Kidney capillary endothelial cell (primary cell): ENCODE results near the gene PKIB.
"Not testable (repeated sequence)": the region's sequence is repeated elsewhere in the genome, so short reads cannot be mapped to it uniquely, and the experiment has no call there.

Source experiments
- DNase-seq: peaks from one replicate; pipeline ENCODE4 v3.0.0-alpha.2; 2018; ENCODE audit warnings: low spot score

The PKIB gene

DNA sequence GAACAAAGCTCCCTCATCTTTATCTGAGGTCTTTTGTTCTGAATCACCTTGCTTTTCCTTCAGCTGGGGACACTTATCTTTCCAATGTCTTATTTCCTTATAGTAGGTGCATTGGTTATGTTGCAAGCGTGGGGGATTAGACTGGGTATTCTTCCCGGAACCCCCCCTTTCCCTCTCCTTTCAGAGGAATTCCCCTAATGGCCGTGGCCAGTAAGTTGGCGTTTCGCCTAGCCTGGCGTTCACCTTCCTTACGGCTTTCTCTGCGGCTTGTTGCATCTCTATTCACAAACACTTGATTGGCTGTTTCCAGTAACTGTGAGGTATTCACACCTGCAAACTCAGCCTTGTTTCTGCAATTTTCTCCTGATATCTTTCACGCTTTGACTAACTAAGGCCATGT is 136.5 kb downstream of the PKIB start:
- no peak for DNase-seq

DNA sequence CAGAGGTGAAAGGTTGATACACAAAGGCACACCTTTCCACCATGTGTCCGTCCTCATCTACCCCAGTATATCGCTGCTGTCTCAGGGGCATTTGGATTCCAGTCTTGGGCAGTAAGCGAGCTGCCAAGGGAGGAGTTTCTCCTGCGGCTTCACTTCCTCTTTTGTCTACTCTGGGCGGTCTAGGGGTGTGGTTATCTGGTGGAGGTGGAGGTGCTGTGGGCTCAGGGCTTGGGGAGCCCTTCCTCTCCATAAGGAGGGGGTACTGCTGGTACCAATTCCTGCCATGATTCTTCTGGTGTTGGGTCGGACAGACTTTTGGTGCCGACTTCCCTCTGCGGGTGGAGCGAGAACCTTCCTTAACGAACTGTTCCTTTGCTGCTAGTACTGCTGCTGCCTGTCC is 137.4 kb downstream of the PKIB start:
- DNase-seq, result no peak

DNA sequence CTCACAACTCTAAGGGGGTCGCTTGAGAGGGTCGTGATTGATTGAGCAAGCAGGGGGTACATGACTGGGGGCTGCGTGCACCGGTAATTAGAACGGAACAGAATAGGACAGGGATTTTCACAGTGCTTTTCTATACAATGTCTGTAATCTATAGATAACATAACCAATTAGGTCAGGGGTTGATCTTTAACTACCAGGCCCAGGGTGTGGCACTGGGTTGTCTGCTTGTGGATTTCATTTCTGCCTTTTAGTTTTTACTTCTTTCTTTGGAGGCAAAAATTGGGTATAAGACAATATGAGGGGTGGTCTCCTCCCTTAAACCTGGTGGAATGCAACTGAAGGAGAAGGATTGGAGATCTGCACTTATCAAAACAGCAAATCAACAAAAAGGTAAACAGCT is 138.7 kb downstream of the PKIB start:
- not testable (repeated sequence) for DNase-seq

DNA sequence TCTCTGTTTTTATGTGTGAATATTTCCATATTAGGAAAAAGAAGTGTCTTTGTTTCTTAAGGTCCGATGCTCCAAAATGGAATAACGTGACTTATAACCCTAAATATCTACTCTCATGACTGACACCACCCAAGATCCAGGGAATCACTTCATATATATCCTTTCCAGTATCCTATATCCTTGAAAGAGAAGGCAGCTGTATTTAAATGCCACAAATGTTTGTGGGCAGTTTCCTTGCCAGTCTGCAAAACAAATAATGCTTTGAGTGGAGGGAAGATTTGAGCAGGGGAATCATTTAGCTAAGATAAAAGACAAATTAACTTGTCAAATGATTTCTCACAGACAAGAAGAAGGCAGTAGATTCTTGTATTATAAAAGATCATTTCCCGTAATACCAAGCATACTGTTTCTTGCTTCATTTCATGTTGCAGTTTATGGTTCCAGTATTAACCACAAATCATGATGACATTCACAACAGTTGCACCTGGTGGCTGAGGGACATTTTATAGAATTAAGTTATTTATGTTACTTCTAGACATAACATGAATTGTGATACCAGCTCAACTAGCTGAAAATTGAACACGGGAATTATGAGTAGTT is 139.3 kb downstream of the PKIB start:
- DNase-seq, result no peak

DNA sequence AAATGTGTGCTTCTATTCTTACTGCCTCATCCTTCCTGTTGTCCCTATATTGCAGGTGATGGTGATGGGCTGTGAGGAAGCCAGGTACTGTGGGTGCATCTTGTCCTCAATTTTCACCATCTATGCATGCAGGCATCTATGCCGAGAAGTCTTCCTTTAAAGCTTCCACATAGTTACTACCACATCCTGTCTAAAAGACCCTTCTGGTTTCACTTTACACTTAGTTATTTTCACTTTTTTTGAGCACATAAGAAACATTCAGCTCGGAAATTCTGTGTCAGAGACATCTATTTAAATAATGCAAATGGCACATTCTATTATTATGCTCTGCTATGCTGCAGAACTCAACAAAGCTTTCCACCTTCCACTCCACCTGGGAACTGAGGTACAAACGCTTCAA is 141.1 kb downstream of the PKIB start:
- DNase-seq, result no peak

DNA sequence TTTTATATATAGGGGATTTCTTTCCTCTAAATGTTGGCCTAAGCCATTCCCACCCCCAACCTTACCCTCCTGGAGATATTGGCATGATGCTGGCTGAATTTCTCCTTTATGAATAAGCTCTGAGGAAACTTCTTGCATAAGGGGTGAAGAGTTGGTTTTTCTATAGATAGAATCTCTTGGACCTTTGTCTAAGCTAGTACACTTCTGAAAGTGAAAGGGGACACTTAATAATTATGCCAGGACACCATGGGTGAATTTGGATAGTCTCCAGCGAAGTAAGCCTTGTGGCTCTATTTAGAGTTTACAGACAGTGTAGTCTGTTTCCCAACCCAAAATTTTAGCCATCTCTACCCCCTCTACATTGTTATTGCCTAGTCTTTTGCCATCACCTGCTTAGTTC is 142.3 kb downstream of the PKIB start:
- DNase-seq, result no peak

DNA sequence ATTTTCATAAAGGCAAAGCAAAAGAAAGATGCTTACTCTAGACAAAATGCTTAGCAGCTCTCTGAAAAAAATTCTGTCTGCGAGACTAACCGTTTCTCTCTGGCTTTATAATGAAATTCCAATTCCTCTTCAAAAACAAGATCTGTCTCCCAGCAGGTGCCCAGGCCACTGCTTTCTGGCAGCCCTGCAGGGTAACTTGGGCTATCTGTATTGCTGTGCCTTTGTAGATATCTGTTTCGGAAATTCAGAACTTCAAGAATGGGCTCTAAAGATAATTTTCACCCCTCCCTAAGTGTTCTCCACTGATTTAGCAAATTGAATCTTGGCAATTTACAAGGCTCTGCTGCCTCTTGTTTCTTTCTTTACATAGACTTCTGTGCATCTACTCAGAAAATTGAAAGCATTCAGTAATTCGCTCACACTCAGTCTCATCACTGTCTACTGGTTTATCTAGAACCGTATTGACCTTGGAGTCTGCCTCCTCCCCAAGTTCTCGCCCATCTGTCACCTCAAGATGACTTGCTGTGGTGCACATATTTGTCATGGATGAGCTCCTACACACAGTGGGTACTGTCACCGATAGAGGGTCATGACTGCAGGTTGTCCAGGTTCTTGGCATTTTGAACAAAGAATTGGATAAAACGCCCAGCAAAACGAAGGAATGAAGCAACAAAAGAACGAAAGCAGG is 142.9 kb downstream of the PKIB start:
- DNase-seq, result no peak

DNA sequence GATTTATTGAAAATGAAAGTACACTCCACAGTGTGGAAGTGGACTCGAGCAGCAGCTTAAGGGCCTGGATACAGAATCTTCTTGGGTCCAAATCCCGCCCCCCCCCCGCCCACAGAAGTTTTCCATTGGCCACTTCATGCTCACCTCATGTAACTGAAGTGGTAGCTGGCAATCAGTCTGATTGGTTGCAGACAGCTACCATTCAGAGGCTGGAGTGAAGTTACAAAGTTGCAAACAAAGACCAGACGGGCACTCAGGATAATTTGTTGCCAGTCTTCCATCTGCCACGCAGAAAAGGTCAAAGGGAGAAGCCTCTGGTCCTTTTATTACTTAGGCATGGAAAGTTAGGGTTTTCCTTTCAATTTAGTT is 143.5 kb downstream of the PKIB start:
- no peak for DNase-seq

DNA sequence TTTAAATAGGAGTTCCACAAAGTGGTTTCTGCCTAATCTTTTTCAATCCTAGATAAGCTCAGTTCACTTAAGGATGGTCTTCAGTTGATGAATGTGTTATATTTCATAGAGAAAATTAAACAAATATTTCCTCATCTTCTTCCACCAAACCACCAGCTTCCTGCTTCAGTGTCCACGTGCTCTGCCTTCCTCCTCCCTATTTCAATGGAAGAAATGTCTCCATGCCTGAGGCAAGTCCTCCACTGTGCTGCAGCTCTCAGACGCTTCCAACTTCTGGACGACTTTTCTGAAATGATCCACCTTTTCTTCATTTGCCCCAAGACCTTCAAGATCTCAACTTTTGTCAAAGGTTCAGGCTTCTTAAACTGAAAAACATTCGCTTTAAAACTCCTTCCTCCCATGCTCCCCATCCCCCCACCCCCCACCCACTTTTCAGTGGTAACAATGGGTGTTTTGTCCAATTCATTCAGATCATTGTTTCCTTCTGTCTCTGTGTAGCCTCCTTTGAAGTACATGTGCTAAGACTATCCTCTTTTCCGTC is 144.1 kb downstream of the PKIB start:
- no peak for DNase-seq

DNA sequence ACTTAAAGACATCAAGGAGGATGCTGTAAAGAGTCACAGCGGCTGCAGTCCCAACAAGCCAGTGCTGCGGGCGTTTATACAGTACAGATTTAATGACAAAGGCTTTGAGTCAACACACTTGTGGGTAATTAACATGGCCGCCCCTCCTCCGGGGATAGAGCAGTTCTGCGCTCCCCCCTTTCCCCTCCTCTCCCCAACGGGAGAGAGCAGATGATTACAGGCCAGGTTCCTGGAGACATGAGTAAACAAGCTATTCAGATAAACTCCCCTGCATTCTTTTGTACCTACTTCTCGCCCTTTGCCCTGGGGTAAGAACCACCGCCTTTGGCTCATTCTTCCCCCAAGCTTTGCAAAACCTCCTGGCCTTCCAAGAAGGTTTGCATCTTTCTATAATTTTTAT is 145.7 kb downstream of the PKIB start:
- DNase-seq, result no peak

DNA sequence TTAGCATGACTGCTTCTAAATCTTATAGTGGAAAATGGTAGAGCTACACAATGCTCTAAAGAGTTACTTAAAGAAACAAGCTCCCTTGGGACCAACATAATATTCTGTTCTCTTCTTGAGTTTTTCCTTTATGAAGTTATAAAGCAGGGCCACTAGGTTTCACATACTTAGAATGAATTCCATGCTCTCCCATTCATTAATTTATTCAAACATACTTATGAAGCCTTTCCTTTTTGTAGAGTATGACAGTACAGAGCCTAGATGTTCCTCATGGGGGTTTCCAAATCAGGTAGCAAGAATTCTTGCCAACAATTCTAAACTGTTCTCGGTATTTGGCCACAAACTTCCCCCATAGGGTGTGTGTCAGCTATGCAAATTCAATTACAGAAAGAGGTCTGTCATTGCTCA is 148.7 kb downstream of the PKIB start:
- DNase-seq, result no peak

DNA sequence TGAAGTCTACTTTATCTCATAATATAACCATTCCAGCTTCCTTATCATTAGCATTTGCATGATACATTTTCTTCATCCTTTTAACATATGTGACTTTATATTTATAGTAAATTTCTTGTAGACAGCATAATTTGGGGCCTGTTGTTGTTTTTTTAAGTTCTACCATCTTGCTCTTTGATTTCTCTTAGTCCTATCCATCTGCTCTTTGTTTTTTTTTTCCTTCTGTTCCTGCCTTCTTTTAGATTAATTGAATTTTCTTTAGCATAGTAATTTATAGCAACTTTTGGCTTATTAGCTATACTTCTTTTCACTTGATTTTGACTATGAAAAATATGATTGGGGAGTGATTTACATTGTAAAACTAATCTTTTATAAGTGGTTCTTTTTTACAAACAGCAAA is 150.1 kb downstream of the PKIB start:
- no peak for DNase-seq

DNA sequence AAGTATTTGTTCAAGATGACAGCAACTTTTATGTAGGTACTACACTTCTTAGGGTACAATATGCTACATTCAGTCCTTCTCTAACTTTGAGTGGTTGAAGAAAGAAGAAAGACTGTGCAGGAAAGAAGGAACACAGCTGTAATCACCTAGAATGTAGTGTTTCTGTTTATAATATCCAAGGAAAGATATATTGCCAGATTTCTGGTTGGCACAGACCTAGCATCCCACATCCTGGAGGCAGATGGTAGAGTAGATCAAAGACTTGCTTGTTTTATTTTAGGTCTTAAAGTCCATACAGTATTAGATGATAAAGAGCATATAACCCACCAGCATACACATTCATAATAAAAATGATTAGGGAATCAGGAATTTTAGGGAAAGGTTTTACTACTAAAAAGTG is 156.1 kb downstream of the PKIB start:
- DNase-seq, result no peak

DNA sequence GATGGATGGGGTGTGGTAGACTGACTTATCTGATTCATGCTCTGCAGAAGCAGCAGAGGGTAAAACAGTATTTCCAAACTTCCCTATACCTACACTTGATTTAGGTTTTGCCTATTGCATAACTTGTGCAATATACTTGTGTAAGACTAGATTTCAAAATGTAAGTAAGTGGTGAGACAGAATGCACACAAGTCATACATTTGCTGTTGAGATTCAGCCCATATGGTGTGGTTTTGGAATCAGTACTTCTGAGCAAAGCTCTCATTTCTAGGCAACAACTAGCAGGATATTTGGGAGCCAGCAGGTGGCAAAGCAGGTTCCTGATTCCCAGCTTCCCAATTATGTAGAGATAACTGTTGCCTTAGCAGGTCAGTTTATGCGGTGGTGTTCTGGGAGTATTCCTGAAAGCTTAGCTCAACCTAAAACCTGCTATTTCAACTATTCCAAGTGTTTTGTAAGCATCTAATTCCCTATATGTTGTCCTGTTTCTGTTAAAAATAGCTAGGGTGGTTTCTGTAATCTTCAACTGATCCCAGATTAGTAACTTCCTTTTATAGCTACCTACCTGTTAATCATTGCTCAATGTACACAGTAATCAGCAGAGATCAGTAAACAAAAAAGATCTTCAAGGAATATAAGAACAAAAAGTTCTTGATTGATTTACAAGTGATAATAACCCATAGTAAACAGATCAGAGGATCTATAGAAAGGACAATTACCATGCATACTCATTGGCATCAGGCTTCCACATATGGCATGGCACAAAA is 160.8 kb downstream of the PKIB start:
- no peak for DNase-seq

DNA sequence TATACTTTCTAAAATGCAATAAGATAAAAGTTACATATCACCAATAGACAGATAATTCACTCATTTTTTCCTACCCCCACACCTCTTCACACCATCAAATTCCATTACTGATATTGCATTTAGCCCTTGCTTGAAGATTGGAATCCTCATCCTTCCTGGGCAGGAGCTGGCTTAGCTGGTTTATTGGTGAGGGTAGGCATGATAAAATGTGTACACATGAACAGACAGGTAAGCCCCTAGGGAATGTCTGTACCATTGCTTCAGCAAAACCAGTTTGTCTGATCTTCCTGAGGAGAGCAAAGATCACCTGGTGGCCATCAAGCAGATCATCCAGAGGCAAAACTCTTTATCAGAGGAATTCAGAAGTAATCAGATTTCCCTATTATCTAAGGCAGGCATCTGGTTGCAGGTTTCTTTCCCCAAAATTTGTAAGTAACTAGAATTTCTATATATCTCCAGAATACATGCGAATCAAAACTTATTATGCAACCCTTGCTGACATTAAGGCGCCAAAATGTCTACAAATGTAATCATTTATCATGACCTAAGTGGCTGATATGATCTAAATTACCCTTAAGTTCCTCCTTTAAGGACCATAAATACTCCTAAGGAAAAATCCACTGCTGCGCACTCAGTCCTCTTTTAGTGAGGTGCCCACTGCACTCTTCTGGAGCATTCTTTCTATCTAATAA is 162.7 kb downstream of the PKIB start:
- no peak for DNase-seq
